Epidermal melanocyte (primary cell): ENCODE data around the gene GNG12.
A peak's percentile ranks its signal among the peaks of the same experiment; 100 is the strongest.
"Not testable (repeated sequence)": the region's sequence is repeated elsewhere in the genome, so short reads cannot be mapped to it uniquely, and the experiment has no call there.

Experiments
- DNase-seq: peaks from one replicate; pipeline ENCODE4 v3.0.0; 2011; ENCODE audit warnings: low spot score; ENCODE audit not compliant: insufficient read length

The GNG12 gene

DNA sequence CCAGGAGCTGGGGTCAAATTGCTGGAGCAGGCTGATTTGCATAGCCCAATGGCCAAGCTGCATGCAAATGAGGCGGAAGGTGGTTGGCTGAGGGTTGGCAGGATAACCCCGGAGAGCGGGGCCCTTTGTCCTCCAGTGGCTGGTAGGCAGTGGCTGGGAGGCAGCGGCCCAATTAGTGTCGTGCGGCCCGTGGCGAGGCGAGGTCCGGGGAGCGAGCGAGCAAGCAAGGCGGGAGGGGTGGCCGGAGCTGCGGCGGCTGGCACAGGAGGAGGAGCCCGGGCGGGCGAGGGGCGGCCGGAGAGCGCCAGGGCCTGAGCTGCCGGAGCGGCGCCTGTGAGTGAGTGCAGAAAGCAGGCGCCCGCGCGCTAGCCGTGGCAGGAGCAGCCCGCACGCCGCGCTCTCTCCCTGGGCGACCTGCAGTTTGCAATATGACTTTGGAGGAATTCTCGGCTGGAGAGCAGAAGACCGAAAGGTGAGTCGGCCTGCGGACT, 148.2 kb downstream of the GNG12 start, which contains the start of gene GADD45A:
Gene GADD45A, plus strand, starts transcription at position 135 of the 491 bp plus-strand sequence. Its CDS starts 294 bp downstream, at position 429.
- peak; percentile 95 for DNase-seq

DNA sequence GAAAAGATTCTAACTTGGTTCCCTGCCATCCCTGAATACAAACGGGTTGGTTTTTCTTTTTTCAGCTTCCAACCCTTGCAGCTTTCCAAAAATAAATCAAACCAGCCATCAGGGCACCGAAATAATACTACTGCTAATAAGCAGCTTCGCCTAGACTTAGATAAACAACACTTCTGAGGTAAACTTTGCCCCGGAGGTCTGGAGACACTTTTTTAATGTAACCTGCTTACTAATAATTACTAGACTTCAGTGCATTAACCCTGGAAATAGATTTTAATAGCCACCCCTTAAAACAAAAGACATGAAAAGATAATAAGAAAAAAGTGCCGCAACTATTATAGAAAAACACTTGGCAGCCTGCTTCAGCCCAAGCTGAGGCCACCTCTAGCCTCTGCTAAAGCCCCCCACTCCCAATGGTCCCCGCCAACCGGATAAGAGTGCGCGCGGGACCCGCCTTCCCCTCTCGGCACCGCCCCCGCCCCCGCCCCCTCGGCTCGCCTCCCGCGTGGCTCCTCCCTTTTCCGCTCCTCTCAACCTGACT, 148.7 kb downstream of the GNG12 start:
- no peak for DNase-seq

DNA sequence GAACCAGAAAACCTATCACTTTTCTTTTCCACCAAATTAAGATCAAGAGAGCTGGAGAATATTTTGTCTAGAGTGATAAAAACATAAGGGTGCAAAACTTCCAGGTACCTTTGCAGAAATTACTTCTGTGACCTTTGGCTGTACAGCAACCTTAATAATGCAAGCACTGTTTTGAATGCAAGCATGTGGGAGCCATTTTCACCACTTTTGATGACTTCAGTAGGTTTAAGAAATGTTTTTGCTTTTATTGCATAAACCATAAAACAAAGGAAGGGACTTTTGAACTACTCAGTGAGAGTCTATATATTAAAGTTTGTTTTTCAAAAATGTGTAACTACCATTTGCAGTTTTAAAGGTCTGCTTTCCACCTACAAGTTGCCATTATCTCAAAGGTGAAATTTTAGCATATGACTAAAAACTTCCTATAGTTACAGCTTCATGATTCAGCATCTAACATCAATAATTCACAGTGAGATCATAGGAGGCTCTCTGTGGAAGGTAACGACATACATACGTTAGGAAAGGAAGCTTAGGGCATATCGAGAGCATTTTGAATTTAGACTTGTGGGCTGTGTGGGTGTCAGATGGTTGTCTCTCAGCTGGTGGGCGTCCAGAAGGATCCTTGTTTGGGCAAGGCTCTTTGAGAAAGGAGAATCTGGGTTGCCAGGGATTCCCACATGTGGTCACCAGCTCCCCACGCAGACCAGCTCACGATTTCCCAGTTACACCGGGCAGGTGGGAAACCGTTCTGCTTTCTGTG, 149.3 kb downstream of the GNG12 start:
- no peak for DNase-seq

DNA sequence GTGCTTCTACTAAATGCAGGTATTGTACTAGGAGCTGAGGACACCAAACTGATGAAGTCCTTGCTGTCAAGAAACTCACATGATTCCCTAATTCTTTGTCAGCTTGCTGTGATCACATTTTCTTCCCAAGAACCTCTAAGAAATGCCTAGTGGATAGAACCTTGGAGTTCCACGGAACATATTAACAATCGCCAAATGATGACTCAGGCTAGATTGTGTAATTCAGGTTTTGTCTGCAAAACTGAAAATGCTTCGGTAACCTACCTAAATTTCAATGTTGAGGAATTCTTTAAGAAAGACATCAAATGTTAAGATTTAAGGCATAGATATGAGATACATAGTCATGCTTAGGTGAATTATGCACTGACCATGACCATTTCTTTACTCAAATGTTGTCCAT, 150.0 kb downstream of the GNG12 start:
- no peak for DNase-seq

DNA sequence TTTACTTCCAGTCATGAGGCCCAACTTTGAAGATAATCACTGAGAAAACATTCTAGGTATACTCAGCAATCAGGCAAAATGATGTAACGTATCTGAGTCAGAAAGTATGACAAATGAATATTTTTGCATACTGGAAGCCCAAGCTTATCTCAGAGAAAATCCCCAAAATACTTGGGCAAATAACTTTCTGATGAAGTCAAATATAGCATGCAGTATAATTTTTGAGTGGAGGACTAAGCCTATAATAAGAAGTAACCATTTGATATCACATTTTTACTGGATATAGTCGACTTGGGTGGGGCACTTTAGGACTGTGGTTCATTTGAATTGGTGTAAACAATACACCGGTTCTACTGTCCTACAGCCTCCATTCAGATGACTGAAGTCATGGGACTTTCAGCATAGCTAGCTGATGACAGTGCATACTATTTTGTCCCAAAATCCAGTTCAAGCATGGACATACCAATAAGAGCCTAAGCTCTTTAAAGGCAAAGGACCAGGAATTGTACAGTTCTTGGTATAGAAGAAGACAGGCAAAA, 150.5 kb downstream of the GNG12 start:
- no peak for DNase-seq

DNA sequence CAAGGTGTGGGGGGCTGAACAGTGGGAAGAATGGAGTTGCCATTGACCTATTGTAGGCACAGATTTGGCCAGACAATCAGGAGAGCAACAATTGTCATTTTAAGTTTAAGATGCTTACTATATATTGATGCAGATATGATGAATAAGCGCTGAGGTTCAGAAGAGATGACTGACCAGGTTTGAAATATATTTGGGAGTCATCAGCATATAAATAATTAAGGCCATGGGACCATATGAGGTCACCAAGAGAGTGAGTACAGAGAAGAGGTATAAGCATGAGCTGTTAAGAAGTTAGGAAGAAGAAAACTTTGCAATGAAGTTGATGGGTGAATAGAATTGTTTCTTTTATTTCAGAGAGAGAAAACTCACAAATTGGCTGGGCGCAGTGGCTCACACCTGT, 152.8 kb downstream of the GNG12 start:
- no peak for DNase-seq

DNA sequence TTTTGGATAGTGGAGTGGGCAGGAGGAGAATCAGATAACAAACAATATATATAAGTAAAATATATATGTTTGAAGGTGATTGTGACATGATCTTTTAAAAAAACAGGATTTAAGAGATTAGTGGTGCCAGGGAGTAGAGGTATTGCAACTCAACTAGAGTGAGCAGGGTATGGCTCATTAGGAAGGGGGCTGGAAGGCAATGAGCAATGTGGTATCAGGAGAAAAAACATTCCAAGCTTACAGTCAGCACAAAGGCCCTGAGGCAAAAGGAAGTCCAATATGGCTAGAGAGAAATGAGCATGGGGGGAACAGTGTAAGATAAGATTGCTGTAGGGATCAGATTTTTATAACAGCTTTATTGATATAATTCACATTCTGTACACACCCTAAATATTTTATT, 153.6 kb downstream of the GNG12 start:
- no peak for DNase-seq

DNA sequence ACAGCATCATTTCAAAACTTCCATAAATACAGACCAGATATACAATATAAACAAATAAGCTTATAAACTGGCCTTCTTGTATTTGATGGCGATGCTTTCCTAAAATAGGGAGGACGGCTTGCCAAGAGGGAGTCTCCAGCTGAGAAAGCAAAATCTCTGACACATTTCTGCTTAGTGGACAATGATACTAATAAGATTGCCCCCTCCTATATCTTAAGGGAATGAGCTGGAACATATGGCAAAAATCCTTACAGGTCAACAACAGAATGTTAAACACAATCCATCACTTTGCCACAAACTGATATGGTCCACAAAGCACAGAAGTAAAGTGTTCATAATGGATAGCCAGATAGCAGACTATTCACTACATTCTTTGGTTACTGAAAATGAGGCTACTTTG, 155.3 kb downstream of the GNG12 start:
- DNase-seq, result no peak

DNA sequence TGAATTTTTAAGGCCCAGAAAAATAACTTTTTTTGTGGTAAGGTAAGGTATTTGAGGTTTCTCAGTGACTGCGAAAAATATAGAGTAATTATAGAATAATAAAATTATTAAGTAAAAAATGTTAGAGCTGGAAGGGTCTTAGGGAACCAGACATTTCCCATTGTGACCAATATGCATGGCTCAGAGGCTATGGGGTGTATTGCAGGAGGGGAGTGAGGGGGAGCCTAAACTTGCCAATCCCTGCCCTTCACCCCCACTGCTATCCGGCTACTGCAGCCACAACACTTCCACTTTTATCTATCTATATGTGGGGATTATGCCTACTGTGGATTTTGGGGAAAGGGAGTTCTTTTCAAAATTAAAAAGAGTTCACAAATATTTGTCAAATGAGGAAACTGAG, 155.9 kb downstream of the GNG12 start:
- no peak for DNase-seq

DNA sequence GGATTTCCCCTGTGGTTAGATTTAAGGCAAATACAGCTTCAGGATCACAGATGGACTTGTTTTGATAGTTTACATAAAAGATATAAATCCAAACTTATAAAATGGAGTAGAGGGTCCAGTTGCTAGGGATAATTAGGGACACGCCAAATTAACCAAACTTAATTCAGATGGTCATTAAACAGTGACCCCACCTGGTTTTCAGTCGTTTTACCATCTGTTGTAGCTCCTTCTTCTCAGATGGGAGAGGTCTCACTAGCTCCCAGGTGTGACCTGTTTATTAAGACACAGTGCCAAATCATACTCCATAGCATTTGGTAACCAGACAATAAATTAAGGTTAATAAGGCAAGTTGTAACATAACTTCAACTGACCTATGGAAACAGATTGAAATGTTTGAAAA, 156.3 kb downstream of the GNG12 start:
- no peak for DNase-seq

DNA sequence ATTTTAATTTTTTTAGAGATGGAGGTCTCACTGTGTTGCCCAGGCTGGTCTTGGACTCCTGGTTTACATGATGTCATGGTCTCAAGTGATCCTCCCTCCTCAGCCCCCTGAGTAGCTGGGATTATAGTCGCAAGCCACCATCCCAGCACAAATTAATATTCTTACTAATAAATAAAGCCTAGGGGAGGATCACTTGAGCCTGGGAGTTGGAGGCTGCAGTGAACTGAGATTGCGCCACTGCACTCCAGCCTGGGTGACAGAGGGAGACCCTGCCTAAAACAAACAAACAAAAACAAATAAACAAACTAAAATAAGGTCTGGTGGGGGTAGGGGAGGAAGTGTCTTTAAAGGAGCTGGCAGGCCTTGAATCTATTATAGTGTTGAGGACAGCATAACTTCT, 157.0 kb downstream of the GNG12 start:
- no peak for DNase-seq

DNA sequence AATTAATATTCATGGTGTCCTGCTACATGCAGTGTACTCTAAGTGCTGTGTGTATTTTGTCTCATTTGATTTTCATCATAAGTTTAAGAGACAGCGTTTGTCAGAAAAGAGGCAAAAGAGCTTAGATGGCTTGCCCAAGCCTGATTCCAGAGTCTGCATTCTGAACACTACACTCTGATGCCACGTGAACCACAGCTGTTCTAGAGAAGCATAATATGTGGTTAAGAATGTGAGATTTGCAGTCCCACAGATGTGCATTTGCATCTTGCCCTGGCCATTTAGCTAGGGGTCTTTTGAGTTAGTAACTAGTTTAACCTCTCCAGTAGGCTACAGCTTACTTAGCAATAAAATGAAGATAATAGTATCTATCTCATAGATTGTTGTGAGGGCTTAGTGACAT, 157.5 kb downstream of the GNG12 start:
- no peak for DNase-seq

DNA sequence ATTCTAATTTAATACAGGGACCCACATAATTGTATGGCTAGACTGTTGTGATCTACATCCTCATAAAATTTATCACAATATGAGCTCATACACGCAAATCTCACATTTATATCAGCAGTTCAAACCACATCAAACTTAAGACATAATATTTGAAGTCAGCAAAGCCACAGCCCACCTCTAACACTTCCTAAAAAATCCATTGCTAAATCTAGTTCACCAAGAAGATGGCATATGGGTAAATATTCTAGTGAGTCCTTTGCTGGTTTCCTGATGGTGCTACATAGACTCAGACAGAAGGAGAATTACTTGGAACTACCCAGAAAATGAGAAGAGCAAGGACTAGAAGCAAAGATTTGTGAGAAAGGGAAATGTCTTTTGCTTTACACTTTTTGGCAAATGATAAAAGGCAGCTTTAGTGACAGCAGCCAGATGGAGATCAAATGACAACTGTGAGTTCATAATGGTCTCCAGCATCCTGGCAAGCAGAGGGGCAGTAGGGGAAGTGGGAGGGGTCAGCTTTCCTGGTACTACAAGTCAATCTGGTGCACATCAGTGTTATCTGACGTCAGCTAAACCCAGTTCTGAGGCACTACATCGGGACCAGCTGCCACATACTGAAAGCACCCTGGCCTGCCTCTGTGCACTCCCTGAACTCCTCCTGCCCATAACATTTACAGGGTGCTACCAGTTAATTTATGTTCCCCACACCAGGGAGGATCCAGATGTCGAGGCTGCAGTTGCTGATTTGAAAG, 158.8 kb downstream of the GNG12 start:
- DNase-seq, result no peak

DNA sequence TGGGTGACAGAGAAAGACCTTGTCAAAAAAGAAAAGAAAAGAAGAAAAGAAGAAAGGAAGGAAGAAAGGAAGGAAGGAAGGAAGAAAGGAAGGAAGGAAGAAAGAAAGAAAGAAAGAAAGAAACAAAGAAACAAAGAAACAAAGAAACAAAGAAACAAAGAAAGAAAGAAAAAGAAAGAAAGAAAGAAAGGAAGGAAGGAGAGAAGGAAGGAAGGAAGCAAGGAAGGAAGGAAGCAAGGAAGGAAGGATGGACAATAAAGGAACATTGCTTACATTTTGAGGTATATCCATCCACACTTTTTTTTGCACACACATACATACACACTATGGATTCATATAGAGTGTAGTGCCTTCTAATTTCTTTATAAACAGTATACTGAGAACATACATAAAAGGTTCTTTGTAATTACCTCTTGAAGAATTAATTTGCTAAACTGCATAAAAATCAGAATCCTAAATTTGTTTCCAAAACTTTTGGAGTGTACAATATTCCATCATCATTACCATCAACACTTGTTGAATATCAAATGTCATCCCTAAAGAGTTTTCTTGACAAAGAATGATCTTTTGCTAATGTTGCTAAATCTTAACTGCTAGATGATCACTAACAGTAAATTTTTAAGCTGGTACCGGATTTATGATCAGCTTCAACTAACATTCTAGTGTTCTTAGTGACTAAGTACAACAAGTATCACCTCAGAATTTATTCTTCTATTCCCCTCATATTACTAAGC, 159.6 kb downstream of the GNG12 start:
- DNase-seq, result no peak

DNA sequence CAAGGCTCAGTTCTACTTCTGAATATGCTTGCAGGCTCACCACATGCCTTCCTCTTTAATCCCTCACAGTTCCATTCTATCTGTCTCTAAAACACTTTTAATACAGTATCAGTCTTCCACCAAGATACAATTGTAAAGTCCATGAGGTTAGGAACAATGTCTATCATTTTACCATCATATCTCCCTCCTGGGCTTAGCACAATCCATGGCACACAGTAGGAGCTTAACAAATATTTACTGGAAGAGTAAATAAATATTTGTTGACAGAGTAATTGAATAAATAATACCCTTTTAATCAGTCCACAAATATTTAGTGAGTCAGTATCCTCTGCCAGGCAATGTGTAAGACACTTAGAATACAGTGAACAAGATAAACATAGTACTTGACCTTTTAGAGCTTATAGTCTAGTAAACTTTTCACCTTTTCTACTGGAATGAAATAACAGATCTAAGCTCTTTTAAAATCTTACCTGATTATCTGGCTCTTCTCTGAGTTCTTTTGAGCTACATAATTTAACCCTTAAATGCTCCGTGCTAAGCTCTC, 160.9 kb downstream of the GNG12 start:
- DNase-seq, result no peak

DNA sequence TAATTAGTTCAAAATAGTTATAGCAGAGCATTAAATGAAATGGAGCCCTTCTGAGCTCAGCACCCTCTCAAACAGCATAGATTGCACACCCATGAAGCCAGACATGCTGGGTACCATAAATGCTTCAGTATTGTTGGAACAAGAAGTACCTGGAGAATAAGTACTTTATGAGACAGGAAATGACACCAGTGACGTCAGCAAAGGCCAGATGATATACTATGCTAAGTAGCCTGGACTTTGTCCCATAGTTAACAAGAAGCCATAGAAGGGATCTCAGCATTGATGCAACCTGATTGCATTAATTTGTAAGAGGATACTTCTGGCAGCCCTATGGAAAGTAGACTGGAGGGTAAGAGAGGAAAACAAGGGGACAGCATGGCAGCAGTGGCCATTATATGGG, 164.6 kb downstream of the GNG12 start:
- DNase-seq, result no peak

DNA sequence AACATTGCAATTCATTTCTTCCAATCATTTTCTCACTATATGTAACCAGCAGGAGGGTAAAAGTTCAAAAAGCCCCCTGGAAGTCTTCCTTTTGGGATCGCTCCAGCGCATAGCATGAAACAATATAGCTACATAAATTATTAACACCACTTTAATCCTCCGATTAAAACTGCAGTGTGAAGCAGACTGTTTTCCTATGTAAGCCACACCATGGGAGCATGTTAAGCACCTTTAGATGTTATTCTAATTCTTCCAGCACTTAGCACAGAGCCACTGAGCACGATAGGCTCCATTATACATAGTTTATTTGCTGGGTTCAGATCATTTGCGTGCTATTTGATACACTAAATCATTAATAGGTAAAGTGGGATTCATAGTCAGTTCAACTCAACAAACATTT, 166.6 kb downstream of the GNG12 start:
- DNase-seq, result no peak

DNA sequence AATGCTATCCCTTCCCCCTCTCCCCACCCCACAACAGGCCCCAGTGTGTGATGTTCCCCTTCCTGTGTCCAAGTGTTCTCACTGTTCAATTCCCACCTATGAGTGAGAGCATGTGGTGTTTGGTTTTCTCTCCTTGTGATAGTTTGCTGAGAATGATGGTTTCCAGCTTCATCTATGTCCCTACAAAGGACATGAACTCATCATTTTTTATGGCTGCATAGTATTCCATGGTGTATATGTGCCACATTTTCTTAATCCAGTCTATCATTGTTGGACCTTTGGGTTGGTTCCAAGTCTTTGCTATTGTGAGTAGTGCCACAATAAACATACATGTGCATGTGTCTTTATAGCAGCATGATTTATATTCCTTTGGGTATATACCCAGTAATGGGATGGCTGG, 168.0 kb downstream of the GNG12 start:
- not testable (repeated sequence) for DNase-seq

DNA sequence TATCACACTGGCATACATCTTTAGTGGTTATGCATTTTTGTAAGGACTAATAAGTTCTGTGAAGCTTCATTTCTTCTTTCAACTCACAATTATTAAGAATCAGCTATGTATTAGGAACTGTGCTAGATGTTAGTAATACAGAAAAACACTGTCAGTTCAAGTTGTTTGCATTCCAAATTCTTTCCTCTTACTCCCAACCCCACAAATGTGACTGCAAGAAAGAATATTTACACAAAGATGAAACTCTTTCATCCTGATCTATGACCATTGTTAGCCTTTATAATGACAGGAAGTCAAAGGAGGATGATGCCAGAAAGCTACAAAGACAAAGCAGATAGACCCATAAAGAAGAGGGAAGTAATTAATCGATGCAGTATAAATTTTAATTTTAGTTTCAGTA, 169.2 kb downstream of the GNG12 start:
- no peak for DNase-seq

DNA sequence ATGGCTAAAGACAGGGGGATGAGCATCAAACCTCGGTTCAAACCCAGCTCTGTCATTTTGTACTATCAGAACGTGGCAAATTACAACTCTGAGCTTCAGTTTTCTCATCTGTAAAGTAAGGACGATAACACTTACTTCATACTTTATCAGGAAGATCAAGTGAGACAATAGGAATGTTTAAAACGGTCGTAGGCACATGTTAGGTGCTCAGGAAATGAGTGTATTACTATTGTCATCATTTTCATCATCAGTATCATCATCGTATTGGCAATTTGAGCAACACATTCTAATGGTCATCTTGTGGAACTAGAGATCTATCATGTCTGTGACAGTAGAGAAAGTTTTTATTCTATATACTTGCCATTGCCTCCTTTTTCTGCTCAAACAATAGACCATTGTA, 170.4 kb downstream of the GNG12 start:
- DNase-seq, result no peak

DNA sequence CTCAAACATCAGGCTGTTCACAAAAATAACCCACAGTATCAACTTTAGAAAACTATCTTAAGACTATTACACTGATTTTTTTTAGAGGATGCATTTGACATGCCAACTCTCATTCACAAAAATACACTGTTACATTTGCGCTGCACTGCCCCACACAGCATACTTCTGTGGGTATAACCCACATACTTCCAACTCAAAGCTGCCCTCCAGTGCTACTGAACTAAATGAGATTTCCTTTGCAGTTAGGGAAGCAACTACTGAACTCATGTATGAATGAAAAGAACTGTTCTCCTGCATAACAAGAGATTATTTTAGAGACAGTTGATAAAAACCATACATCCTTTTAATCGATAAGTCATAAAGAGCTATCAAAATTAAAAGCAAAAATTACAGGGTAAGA, 174.0 kb downstream of the GNG12 start:
- no peak for DNase-seq
